Measurements from ENCODE around the gene TSPEAR. TPM values are rescaled to one million over a fixed set of nuclear protein-coding genes. Genes with fewer than 3 reads are reported as not detected.
"Not testable (repeated sequence)": the region's sequence is repeated elsewhere in the genome, so short reads cannot be mapped to it uniquely, and the experiment has no call there.

The TSPEAR gene
- total RNA-seq, 4 donors from 2014 or later, result 0.19 TPM; not detected in 3

- ATAC-seq (ENCODE audit: low FRiP score), result no peak
- DNase-seq (ENCODE audit: low spot score), result no peak
- TF ChIP-seq CTCF (IDR thresholded peaks at IDR 0.05), result no peak
These were observed 74.1 kb downstream of the TSPEAR start, which contains the start of gene KRTAP10-10 for GRCh38 chr21:44637018-44637850. KRTAP10-10 (plus strand) TSS chr21:44637356; CDS start chr21:44637418, 62 bp downstream.

GRCh38 chr21:44636209-44637017 is 75.0 kb downstream of the TSPEAR start:
- ATAC-seq (ENCODE audit: low FRiP score), result no peak
- no peak for DNase-seq (ENCODE audit: low spot score)
- no peak for TF ChIP-seq CTCF (IDR thresholded peaks at IDR 0.05)

- no peak for TF ChIP-seq CTCF (IDR thresholded peaks at IDR 0.05)
- ATAC-seq (ENCODE audit: low FRiP score), result no peak
- no peak for DNase-seq (ENCODE audit: low spot score)
These were observed 79.3 kb downstream of the TSPEAR start for GRCh38 chr21:44632067-44632466.

- no peak for ATAC-seq (ENCODE audit: low FRiP score)
- no peak for TF ChIP-seq CTCF (IDR thresholded peaks at IDR 0.05)
- DNase-seq (ENCODE audit: low spot score), result no peak
These were observed 80.9 kb downstream of the TSPEAR start for GRCh38 chr21:44630440-44630839.

GRCh38 chr21:44628707-44629391 is 82.5 kb downstream of the TSPEAR start:
- TF ChIP-seq CTCF (IDR thresholded peaks at IDR 0.05), result no peak
- ATAC-seq (ENCODE audit: low FRiP score), result no peak
- DNase-seq (ENCODE audit: low spot score), result no peak

- not testable (repeated sequence) for DNase-seq (ENCODE audit: low spot score); ATAC-seq (ENCODE audit: low FRiP score)
These were observed 83.5 kb downstream of the TSPEAR start for GRCh38 chr21:44627831-44628233.

GRCh38 chr21:44627181-44627822 is 84.1 kb downstream of the TSPEAR start:
- DNase-seq (ENCODE audit: low spot score); ATAC-seq (ENCODE audit: low FRiP score): not testable (repeated sequence)
